Measurements from ENCODE around the gene PPP1R27.

The PPP1R27 gene

GRCh38 chr17:81794509-81794908 lies 40.3 kb downstream of the PPP1R27 start:
- WGBS, 2 experiments (ENCODE audit: insufficient coverage in 2 of 2): 49 to 61% methylated on average over 8 of the region's 8 CpGs
- H3K27ac ChIP-seq (ENCODE audit: low read depth, low read length, severe bottlenecking): no peak overlapping the region
- H3K4me1 ChIP-seq (ENCODE audit: control insufficient read depth, insufficient read depth, low read length, poor library complexity, severe bottlenecking): no peaks in the 10 kb centered on the region
- H3K4me3 ChIP-seq (ENCODE audit: extremely low read depth, insufficient read depth, low read length, poor library complexity, severe bottlenecking): no peak overlapping the region
- no peaks in the 10 kb centered on the region for H3K9me3 ChIP-seq (ENCODE audit: control insufficient read depth, low read length)
- no peaks in the 10 kb centered on the region for H3K36me3 ChIP-seq (ENCODE audit: control insufficient read depth, insufficient read depth, low read length)

GRCh38 chr17:81794074-81794476 lies 40.8 kb downstream of the PPP1R27 start:
- Histone ChIP-seq H3K36me3 (ENCODE audit: control insufficient read depth, insufficient read depth, low read length) (no peaks in the 10 kb centered on the region), H3K4me1 (ENCODE audit: control insufficient read depth, insufficient read depth, low read length, poor library complexity, severe bottlenecking) (no peaks in the 10 kb centered on the region), H3K27ac (ENCODE audit: low read depth, low read length, severe bottlenecking) (no peak overlapping the region), H3K9me3 (ENCODE audit: control insufficient read depth, low read length) (no peaks in the 10 kb centered on the region), H3K4me3 (ENCODE audit: extremely low read depth, insufficient read depth, low read length, poor library complexity, severe bottlenecking) (no peak overlapping the region)
- WGBS, 2 experiments (ENCODE audit: insufficient coverage in 2 of 2): 81 to 96% methylated on average over 3 of the region's 3 CpGs

- Histone ChIP-seq H3K36me3 (ENCODE audit: control insufficient read depth, insufficient read depth, low read length) (no peaks in the 10 kb centered on the region), H3K4me1 (ENCODE audit: control insufficient read depth, insufficient read depth, low read length, poor library complexity, severe bottlenecking) (no peaks in the 10 kb centered on the region), H3K4me3 (ENCODE audit: extremely low read depth, insufficient read depth, low read length, poor library complexity, severe bottlenecking) (no peak overlapping the region), H3K27ac (ENCODE audit: low read depth, low read length, severe bottlenecking) (no peak overlapping the region), H3K9me3 (ENCODE audit: control insufficient read depth, low read length) (no peaks in the 10 kb centered on the region)
- WGBS, 2 experiments (ENCODE audit: insufficient coverage in 2 of 2): 82 to 92% methylated on average over 4 to 7 of the region's 8 CpGs
Measured at GRCh38 chr17:81792675-81793615, 41.9 kb downstream of the PPP1R27 start.
